SK-N-SH (cell line): ENCODE data around the gene OLFML2A. TPM values are rescaled to one million over a fixed set of nuclear protein-coding genes. Genes with fewer than 3 reads are reported as not detected.
A peak's percentile ranks its signal among the peaks of the same experiment; 100 is the strongest.

ENCODE experiments used
- CHD2 ChIP-seq: fragments of 150-350 bp; IDR thresholded peaks from 2 replicates; pipeline ENCODE4 v1.6.1; 2018; ENCODE audit warnings: low read length; ENCODE audit not compliant: partially characterized antibody
- ELF1 ChIP-seq: IDR thresholded peaks from 2 replicates; pipeline ENCODE4 v1.4.0; 2012
- EP300 ChIP-seq, 2 experiments: IDR thresholded peaks; 2 replicates each; pipeline versions ENCODE4 v1.4.0 to v1.6.1; 2012; ENCODE audit warnings: borderline replicate concordance in 1 of 2, low read depth in 1 of 2, low read length in 1 of 2
- EZH2phosphoT487 ChIP-seq: fragments of 200-600 bp; sonication (generic); IDR thresholded peaks from 2 replicates; pipeline ENCODE4 v1.6.1; 2017; ENCODE audit warnings: low read depth, mixed run types, mild to moderate bottlenecking, antibody characterized with exemption, moderate library complexity, borderline replicate concordance
- FOSL2 ChIP-seq: IDR thresholded peaks from 2 replicates; pipeline ENCODE4 v1.4.0; 2012; ENCODE audit warnings: low read depth, mild to moderate bottlenecking, moderate library complexity, borderline replicate concordance
- FOXM1 ChIP-seq: IDR thresholded peaks from 2 replicates; pipeline ENCODE4 v1.4.0; 2012; ENCODE audit warnings: low read depth, mild to moderate bottlenecking
- GABPA ChIP-seq: IDR thresholded peaks from 2 replicates; pipeline ENCODE4 v1.4.0; 2012; ENCODE audit warnings: low read depth, mild to moderate bottlenecking
- GATA2 ChIP-seq: sonication (generic); formaldehyde crosslinking; IDR thresholded peaks from 2 replicates; pipeline ENCODE4 v1.5.0; 2020; ENCODE audit warnings: mild to moderate bottlenecking, missing genetic modification reagents
- JUND ChIP-seq: IDR thresholded peaks from 2 replicates; pipeline ENCODE4 v1.4.0; 2012
- MEF2A ChIP-seq: IDR thresholded peaks from 2 replicates; pipeline ENCODE4 v1.4.0; 2012; ENCODE audit warnings: low read depth, borderline replicate concordance
- NFIC ChIP-seq: IDR thresholded peaks from 2 replicates; pipeline ENCODE4 v1.4.0; 2012; ENCODE audit warnings: borderline replicate concordance
- NRF1 ChIP-seq: IDR thresholded peaks from 2 replicates; pipeline ENCODE4 v1.6.1; 2012; ENCODE audit warnings: low read depth, mild to moderate bottlenecking, low read length
- POLR2AphosphoS5 ChIP-seq: IDR thresholded peaks from 2 replicates; pipeline ENCODE4 v1.6.1; 2012; ENCODE audit warnings: low read depth, low read length
- RCOR1 ChIP-seq: fragments of 150-350 bp; IDR thresholded peaks from 2 replicates; pipeline ENCODE4 v1.6.1; 2017; ENCODE audit warnings: antibody characterized with exemption, low read length
- RFX5 ChIP-seq: IDR thresholded peaks from 2 replicates; pipeline ENCODE4 v1.6.1; 2012; ENCODE audit warnings: mild to moderate bottlenecking, improper control_type of control experiment, low read length
- RXRA ChIP-seq: IDR thresholded peaks from 2 replicates; pipeline ENCODE4 v1.4.0; 2012; ENCODE audit warnings: low read depth, mild to moderate bottlenecking, borderline replicate concordance
- SIN3A ChIP-seq: IDR thresholded peaks from 2 replicates; pipeline ENCODE4 v1.6.1; 2012; ENCODE audit warnings: low read depth, mild to moderate bottlenecking, low read length, moderate library complexity, borderline replicate concordance
- SMC3 ChIP-seq: IDR thresholded peaks from 2 replicates; pipeline ENCODE4 v1.6.1; 2012; ENCODE audit warnings: low read depth, low read length, improper control_type of control experiment
- TCF12 ChIP-seq: IDR thresholded peaks from 2 replicates; pipeline ENCODE4 v1.4.0; 2012
- TEAD4 ChIP-seq: IDR thresholded peaks from 2 replicates; pipeline ENCODE4 v1.4.0; 2012; ENCODE audit warnings: mild to moderate bottlenecking, borderline replicate concordance; ENCODE audit not compliant: insufficient read depth
- polyA plus RNA-seq, 3 experiments: library from polyadenylated mRNA; depleted of rRNA; stranded (reverse); fragments of >200 nt; gene quantifications; 2 replicates each; pipeline ENCODE4 v1.2.3, GENCODE V29; 2012
- TF ChIP-seq, protein P1 (sequence below): fragments of 200-600 bp; sonication (generic); IDR thresholded peaks from 2 replicates; pipeline ENCODE4 v1.6.1; 2017; ENCODE audit warnings: antibody characterized with exemption, mild to moderate bottlenecking, moderate library complexity
- TF ChIP-seq, protein P2 (sequence below): IDR thresholded peaks from 2 replicates; pipeline ENCODE4; 2012
- TF ChIP-seq, protein P3 (sequence below): IDR thresholded peaks from 2 replicates; pipeline ENCODE4 v1.4.0; 2012; ENCODE audit warnings: low read depth

The OLFML2A gene
- polyA plus RNA-seq, 1 of the 3 experiments (the other 2 are of a cell fraction), result 7.7 TPM

DNA sequence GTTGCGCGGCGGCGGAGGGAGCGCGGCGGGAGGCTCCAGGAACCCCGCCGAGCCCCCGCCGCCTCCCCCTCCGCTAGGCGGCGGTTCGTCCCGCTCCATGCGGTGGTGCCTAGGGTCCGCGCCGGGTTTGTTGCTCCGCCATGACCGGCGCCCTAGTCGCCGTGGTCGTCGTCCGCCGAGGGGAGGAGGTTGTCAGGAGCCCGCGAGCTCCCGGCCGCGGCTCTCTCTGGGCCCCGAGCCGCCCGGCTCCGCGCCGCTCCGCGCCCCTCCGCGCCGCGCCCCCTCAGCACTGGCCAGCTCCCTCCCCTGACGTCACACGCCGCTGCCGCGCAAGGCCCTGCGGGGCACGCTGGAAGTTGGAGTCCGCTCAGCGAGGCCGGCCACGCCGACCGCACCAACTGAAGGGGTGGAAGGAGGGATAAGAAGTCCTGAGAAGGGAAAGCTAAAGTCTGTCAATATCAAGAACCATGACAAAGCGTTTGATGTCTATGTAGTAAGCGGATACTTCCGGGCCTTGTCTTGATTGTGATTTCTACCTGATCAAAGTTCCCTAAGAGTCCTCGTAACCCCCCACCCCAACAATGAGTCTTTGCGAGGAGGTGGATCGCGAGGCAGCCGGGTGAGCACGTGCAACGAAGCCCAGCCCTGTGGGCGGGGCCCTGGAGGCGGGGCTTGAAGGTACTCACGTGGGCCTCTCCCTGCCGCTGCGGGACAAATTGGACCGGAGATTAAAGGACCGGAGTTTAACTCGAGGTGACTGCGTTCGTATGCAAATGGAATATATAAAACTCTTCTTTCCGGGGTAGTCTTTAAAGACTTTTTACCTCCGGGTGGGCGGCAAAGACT lies 5.7 kb upstream of the OLFML2A start, which contains the start of gene NR6A1 (continued):
- no peak for TF ChIP-seq TEAD4
- TF ChIP-seq, protein P1, sequence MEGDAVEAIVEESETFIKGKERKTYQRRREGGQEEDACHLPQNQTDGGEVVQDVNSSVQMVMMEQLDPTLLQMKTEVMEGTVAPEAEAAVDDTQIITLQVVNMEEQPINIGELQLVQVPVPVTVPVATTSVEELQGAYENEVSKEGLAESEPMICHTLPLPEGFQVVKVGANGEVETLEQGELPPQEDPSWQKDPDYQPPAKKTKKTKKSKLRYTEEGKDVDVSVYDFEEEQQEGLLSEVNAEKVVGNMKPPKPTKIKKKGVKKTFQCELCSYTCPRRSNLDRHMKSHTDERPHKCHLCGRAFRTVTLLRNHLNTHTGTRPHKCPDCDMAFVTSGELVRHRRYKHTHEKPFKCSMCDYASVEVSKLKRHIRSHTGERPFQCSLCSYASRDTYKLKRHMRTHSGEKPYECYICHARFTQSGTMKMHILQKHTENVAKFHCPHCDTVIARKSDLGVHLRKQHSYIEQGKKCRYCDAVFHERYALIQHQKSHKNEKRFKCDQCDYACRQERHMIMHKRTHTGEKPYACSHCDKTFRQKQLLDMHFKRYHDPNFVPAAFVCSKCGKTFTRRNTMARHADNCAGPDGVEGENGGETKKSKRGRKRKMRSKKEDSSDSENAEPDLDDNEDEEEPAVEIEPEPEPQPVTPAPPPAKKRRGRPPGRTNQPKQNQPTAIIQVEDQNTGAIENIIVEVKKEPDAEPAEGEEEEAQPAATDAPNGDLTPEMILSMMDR, result peak; percentile 47
- TF ChIP-seq RFX5, result no peak
- TF ChIP-seq SMC3, result no peak
- TF ChIP-seq MEF2A, result no peak
- TF ChIP-seq ELF1, result no peak
- TF ChIP-seq TCF12, result no peak; the same call in 1 of the 2 replicates
- TF ChIP-seq NFIC, result no peak
- TF ChIP-seq GATA2 (CRISPR knock-in tag), result no peak
- TF ChIP-seq NRF1, result peak; percentile 46
- TF ChIP-seq CHD2, result peak; percentile 60
- TF ChIP-seq, protein P2, sequence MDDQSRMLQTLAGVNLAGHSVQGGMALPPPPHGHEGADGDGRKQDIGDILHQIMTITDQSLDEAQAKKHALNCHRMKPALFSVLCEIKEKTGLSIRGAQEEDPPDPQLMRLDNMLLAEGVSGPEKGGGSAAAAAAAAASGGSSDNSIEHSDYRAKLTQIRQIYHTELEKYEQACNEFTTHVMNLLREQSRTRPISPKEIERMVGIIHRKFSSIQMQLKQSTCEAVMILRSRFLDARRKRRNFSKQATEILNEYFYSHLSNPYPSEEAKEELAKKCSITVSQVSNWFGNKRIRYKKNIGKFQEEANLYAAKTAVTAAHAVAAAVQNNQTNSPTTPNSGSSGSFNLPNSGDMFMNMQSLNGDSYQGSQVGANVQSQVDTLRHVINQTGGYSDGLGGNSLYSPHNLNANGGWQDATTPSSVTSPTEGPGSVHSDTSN, result no peak
- TF ChIP-seq GABPA, result no peak
- TF ChIP-seq, protein P3, sequence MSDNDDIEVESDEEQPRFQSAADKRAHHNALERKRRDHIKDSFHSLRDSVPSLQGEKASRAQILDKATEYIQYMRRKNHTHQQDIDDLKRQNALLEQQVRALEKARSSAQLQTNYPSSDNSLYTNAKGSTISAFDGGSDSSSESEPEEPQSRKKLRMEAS, result peak; percentile 98
- no peak for TF ChIP-seq RXRA
- TF ChIP-seq POLR2AphosphoS5, result peak; percentile 38; the same call in 1 of the 2 replicates
- peak in 1 of 2 experiments; percentile 73; a peak in 1 of 4 replicates for TF ChIP-seq EP300 (IDR thresholded peaks at IDR 0.05; ENCODE audit: borderline replicate concordance in 1 of 2, low read depth in 1 of 2, low read length in 1 of 2)
- no peak for TF ChIP-seq EZH2phosphoT487
- no peak for TF ChIP-seq FOSL2
- TF ChIP-seq SIN3A, result peak; percentile 35
- peak; percentile 42; the same call in 1 of the 2 replicates for TF ChIP-seq JUND
- no peak for TF ChIP-seq FOXM1
- TF ChIP-seq RCOR1, result no peak
